A549 (cell line): Measurements from ENCODE around the gene HTRA2. TPM values are rescaled to one million over a fixed set of nuclear protein-coding genes. Genes with fewer than 3 reads are reported as not detected.

Source experiments
- ATAC-seq, 2 experiments: fragments of 200-7000 bp in 1 of 2; fragments of >200 bp in 1 of 2; cut with Nextera tagmentation in 1 of 2; cut with Tn5 transposase in 1 of 2; 3 replicates each; pipeline versions ENCODE4 v1.8.0 to v1.9.1; 2018 to 2020; ENCODE audit warnings: mild to moderate bottlenecking in 1 of 2, moderate library complexity in 1 of 2
- CTCF ChIA-PET: fragments of 300-600 bp; sonication (Branson Sonifier 250); formaldehyde crosslinking; extraction: SDS; loops from one replicate; lab custom pipeline; 2021; ENCODE audit warnings: antibody characterized with exemption, inconsistent platforms; lab: Yijun Ruan, JAX
- POLR2A ChIA-PET: fragments of 350-600 bp; formaldehyde crosslinking; extraction: SDS; loops from one replicate; lab custom pipeline; 2021; ENCODE audit warnings: antibody characterized with exemption, inconsistent platforms; lab: Yijun Ruan, JAX
- DNase-seq, 2 experiments: peaks; one replicate each; pipeline versions ENCODE4 v3.0.0 to v3.0.0-alpha.2; 2011 to 2016; ENCODE audit warnings: low read depth in 1 of 2, low spot score in 1 of 2
- FAIRE-seq: peaks from 2 replicates; lab custom pipeline; 2011; peaks lifted over from hg19 to GRCh38; lab: Jason Lieb, UNC
- H3K27ac ChIP-seq, 2 experiments: fragments of >200 bp; sonication (Bioruptor Twin); formaldehyde crosslinking; 3 replicates each; pipeline ENCODE4 v1.5.1; 2016 to 2017
- H3K4me1 ChIP-seq: fragments of >200 bp; sonication (Bioruptor Twin); formaldehyde crosslinking; 3 replicates; pipeline ENCODE4 v1.6.1; 2016
- H3K4me2 ChIP-seq: fragments of >200 bp; sonication (Bioruptor Twin); formaldehyde crosslinking; 3 replicates; pipeline ENCODE4 v1.6.1; 2016
- H3K4me3 ChIP-seq: fragments of >200 bp; sonication (Bioruptor Twin); formaldehyde crosslinking; 3 replicates; pipeline ENCODE4 v1.5.1; 2016
- H3K9me3 ChIP-seq: fragments of >200 bp; sonication (Bioruptor Twin); formaldehyde crosslinking; 3 replicates; pipeline ENCODE4 v1.6.1; 2016
- BHLHE40 ChIP-seq: IDR thresholded peaks from 2 replicates; pipeline ENCODE4 v1.6.1; 2012; ENCODE audit warnings: low read depth, low read length, inconsistent platforms
- CHD2 ChIP-seq: fragments of 150-350 bp; IDR thresholded peaks from 2 replicates; pipeline ENCODE4 v1.6.1; 2014; ENCODE audit warnings: low read length; ENCODE audit not compliant: partially characterized antibody
- CHD4 ChIP-seq: fragments of 200-600 bp; sonication (generic); IDR thresholded peaks from 2 replicates; pipeline ENCODE4 v1.6.1; 2016; ENCODE audit warnings: antibody characterized with exemption, mild to moderate bottlenecking, borderline replicate concordance
- EHF ChIP-seq: fragments of 250-450 bp; sonication (Bioruptor Pico); IDR thresholded peaks from 2 replicates; pipeline ENCODE4 v1.5.0; 2020; ENCODE audit warnings: mild to moderate bottlenecking
- EHMT2 ChIP-seq: fragments of 200-600 bp; sonication (generic); IDR thresholded peaks from 2 replicates; pipeline ENCODE4 v1.6.1; 2016; ENCODE audit warnings: antibody characterized with exemption, low read depth, mild to moderate bottlenecking, moderate library complexity
- EP300 ChIP-seq, 2 experiments: fragments of >200 bp; sonication (Bioruptor Twin); formaldehyde crosslinking; IDR thresholded peaks; 2 replicates in 1 of 2; 3 replicates in 1 of 2; pipeline ENCODE4 v1.6.1; 2016 to 2017
- ESRRA ChIP-seq: fragments of 150-350 bp; IDR thresholded peaks from 2 replicates; pipeline ENCODE4 v1.6.1; 2014; ENCODE audit warnings: mild to moderate bottlenecking, low read length, borderline replicate concordance
- FOSL2 ChIP-seq, 2 experiments: fragments of 450-650 bp in 1 of 2; fragments of >200 bp in 1 of 2; sonication (Bioruptor Twin) in 1 of 2; formaldehyde crosslinking; IDR thresholded peaks; 2 replicates each; pipeline versions ENCODE4 v1.5.0 to v1.6.1; 2016 to 2020; ENCODE audit warnings: mild to moderate bottlenecking in 1 of 2, moderate library complexity in 1 of 2
- FOXS1 ChIP-seq: fragments of 250-450 bp; sonication (Bioruptor Pico); IDR thresholded peaks from 2 replicates; pipeline ENCODE4 v1.5.0; 2020; ENCODE audit warnings: mild to moderate bottlenecking, moderate library complexity
- GATA3 ChIP-seq: IDR thresholded peaks from 2 replicates; pipeline ENCODE4 v1.6.1; 2012; ENCODE audit warnings: borderline replicate concordance
- JUN ChIP-seq, 2 experiments: fragments of >200 bp; sonication (Bioruptor Twin); formaldehyde crosslinking; IDR thresholded peaks; 2 replicates in 1 of 2; 3 replicates in 1 of 2; pipeline ENCODE4 v1.6.1; 2016 to 2017
- JUNB ChIP-seq: fragments of >200 bp; sonication (Bioruptor Twin); formaldehyde crosslinking; IDR thresholded peaks from 2 replicates; pipeline ENCODE4 v1.6.1; 2016
- KDM1A ChIP-seq: fragments of 200-600 bp; sonication (generic); IDR thresholded peaks from 2 replicates; pipeline ENCODE4 v1.6.1; 2016; ENCODE audit warnings: low read depth, mild to moderate bottlenecking
- NFE2L2 ChIP-seq: fragments of 150-350 bp; conservative IDR thresholded peaks from 2 replicates; pipeline ENCODE4 v1.6.1; 2014; ENCODE audit warnings: low read length
- NR3C1 ChIP-seq: fragments of >200 bp; sonication (Bioruptor Twin); formaldehyde crosslinking; IDR thresholded peaks from 3 replicates; pipeline ENCODE4 v1.6.1; 2017
- POLR2A ChIP-seq: IDR thresholded peaks from 2 replicates; pipeline ENCODE4 v1.6.1; 2012; ENCODE audit warnings: mild to moderate bottlenecking, low read length
- POLR2AphosphoS2 ChIP-seq: conservative IDR thresholded peaks from 2 replicates; pipeline ENCODE4 v1.6.1; 2012; ENCODE audit warnings: low read length, improper control_type of control experiment, inconsistent platforms
- RCOR1 ChIP-seq: fragments of 150-350 bp; IDR thresholded peaks from 2 replicates; pipeline ENCODE4 v1.6.1; 2014; ENCODE audit warnings: antibody characterized with exemption, low read length, low read depth
- TFCP2L1 ChIP-seq: fragments of 250-450 bp; sonication (Bioruptor Pico); IDR thresholded peaks from 2 replicates; pipeline ENCODE4 v1.5.0; 2021; ENCODE audit warnings: mild to moderate bottlenecking
- ZC3H11A ChIP-seq: fragments of 450-650 bp; IDR thresholded peaks from 2 replicates; pipeline ENCODE4 v1.6.1; 2014; ENCODE audit warnings: antibody characterized with exemption, mild to moderate bottlenecking
- ZNF302 ChIP-seq: fragments of 250-450 bp; sonication (Bioruptor Pico); IDR thresholded peaks from 2 replicates; pipeline ENCODE4 v1.9.0; 2021; ENCODE audit warnings: inconsistent platforms, mild to moderate bottlenecking, moderate library complexity
- WGBS: methylation state at CpG from one replicate; pipeline ENCODE4 v1.1.6; 2017; ENCODE audit errors: missing lambda C conversion rate; 5-methylcytosine and 5-hydroxymethylcytosine counted together
- polyA plus RNA-seq, 4 experiments: library from polyadenylated mRNA; depleted of rRNA in 3 of 4; stranded (reverse); fragments of >200 nt; fragmentation: RNase III in 1 of 4; extraction: RNeasy Plus Mini Kit Qiagen cat#74134 plus additional on column Dnase treatment in 1 of 4; gene quantifications; 2 replicates in 3 of 4; 3 replicates in 1 of 4; pipeline ENCODE4 v1.2.3, GENCODE V29; 2011 to 2017
- TF ChIP-seq, protein P1 (sequence below): fragments of >200 bp; sonication (Bioruptor Twin); formaldehyde crosslinking; IDR thresholded peaks from 3 replicates; pipeline ENCODE4 v1.6.1; 2016
- TF ChIP-seq, protein P2 (sequence below): fragments of 450-650 bp; IDR thresholded peaks from 2 replicates; pipeline ENCODE4 v1.6.1; 2014; ENCODE audit warnings: antibody characterized with exemption
- TF ChIP-seq, protein P3 (sequence below): IDR thresholded peaks from 2 replicates; pipeline ENCODE4 v1.6.1; 2012; ENCODE audit warnings: low read depth, borderline replicate concordance
- TF ChIP-seq, protein P4 (sequence below): fragments of 250-450 bp; sonication (Bioruptor Pico); IDR thresholded peaks from 2 replicates; pipeline ENCODE4 v1.5.0; 2020; ENCODE audit warnings: low read depth, mild to moderate bottlenecking, moderate library complexity
- TF ChIP-seq, protein P5 (sequence below): fragments of 200-600 bp; sonication (generic); IDR thresholded peaks from 2 replicates; pipeline ENCODE4 v1.6.1; 2016; ENCODE audit warnings: antibody characterized with exemption, mild to moderate bottlenecking, moderate library complexity

The HTRA2 gene
- polyA plus RNA-seq, 2 of the 4 experiments (the other 2 are of a cell fraction): 28.7 to 36.5 TPM

DNA sequence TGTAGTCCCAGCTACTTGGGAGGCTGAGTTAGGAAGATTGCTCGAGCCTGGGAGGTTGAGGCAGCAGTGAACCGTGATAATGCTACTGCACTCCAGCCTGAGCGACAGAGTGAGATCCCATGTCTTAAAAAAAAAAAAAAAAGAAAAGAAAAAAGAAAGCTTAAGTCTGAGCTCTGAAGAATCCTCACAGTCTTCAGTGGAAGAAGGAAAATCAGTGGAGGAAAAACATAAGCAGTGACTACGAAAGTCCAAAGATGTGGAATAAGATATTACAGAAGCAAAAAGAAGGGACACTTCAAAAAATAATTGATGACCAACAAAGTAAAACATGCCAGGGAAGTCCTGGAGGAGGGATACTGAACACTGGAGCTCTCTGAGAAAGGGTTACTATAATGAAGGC is 19.5 kb upstream of the HTRA2 start:
- POLR2A ChIA-PET: interaction anchor here (1.0 kb wide), 1 partner anchor 16 kb away, joined by 4 read pairs; the partner anchor contains the start of gene DQX1
- peaks cover 25% of the 10 kb centered on the region for H3K4me1 ChIP-seq
- ATAC-seq (no peak), FAIRE-seq (no peak)
- TF ChIP-seq JUN (IDR thresholded peaks at IDR 0.05) (no peak), EHMT2 (no peak), JUNB (no peak), ESRRA (no peak), NR3C1 (no peak), POLR2AphosphoS2 (no peak), KDM1A (no peak), ZC3H11A (no peak), BHLHE40 (no peak), EP300 (IDR thresholded peaks at IDR 0.05) (no peak)
- TF ChIP-seq, protein P1, sequence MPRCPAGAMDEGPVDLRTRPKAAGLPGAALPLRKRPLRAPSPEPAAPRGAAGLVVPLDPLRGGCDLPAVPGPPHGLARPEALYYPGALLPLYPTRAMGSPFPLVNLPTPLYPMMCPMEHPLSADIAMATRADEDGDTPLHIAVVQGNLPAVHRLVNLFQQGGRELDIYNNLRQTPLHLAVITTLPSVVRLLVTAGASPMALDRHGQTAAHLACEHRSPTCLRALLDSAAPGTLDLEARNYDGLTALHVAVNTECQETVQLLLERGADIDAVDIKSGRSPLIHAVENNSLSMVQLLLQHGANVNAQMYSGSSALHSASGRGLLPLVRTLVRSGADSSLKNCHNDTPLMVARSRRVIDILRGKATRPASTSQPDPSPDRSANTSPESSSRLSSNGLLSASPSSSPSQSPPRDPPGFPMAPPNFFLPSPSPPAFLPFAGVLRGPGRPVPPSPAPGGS: no peak
- TF ChIP-seq, protein P2, sequence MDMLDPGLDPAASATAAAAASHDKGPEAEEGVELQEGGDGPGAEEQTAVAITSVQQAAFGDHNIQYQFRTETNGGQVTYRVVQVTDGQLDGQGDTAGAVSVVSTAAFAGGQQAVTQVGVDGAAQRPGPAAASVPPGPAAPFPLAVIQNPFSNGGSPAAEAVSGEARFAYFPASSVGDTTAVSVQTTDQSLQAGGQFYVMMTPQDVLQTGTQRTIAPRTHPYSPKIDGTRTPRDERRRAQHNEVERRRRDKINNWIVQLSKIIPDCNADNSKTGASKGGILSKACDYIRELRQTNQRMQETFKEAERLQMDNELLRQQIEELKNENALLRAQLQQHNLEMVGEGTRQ: no peak
- TF ChIP-seq, all 56 proteins: peak for 0
- DNase-seq: no peak
- Histone ChIP-seq H3K4me3 (no peak overlapping the region), H3K9me3 (no peaks in the 10 kb centered on the region), H3K4me2 (no peak overlapping the region), H3K27ac (no peak overlapping the region)
- CTCF ChIA-PET: interaction anchor here (2.4 to 5.0 kb wide), 3 partner anchors 21 to 77 kb away, joined by 12 to 39 read pairs (median 38); partner anchors contain the start of genes AUP1, CCDC142, HTRA2 and TTC31
- WGBS: 80% methylated on average over 4 of the region's 4 CpGs

DNA sequence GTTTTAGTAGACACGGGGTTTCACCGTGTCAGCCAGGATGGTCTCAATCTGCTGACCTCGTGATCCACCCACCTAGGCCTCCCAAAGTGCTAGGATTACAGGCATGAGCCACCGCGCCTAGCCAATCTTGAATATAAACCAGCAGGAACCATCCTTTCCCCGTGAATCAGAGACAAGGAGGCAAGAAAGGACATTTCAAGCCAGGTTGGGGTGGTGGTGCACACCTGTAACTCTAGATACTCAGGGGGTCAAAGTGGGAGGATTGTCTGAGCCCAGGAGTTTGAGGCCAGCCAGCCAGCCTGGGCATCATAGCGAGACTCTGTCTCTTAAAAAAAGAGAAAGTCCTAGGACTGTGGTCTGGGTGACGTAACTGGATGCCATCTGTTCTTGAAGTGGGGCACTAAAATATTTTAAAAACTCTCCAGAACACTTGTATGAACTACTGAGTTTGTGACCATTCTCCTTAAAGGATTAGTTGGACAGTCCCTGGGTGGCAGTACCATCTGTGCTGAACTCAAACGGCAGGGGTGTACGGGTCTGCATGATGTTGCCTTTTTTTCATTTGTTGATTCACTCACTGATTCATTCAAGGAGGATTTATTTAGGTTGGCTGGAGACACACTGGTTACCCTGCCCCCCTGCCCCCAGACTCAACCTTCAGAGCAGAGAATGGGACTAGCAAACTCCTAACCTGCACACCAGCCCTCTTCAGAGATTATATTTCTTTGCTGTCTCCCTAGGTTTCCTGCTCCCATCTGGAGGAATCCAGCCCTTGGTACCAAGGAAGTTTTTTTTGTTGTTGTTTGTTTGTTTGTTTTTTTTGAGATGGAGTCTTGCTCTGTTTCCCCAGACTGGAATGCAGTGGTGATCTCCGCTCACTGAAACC is 18.4 kb upstream of the HTRA2 start:
- no peak for ATAC-seq
- no peak for DNase-seq
- 54% methylated on average over 11 of the region's 11 CpGs for WGBS
- FAIRE-seq: no peak
- CTCF ChIA-PET: interaction anchor here (5.0 kb wide), 2 partner anchors 20 to 76 kb away, joined by 38 to 39 read pairs; partner anchors contain the start of genes AUP1 and HTRA2
- H3K4me1 ChIP-seq: peaks cover 14% of the 10 kb centered on the region; the same call in 2 of the 3 replicates
- H3K27ac ChIP-seq: no peak overlapping the region
- H3K4me3 ChIP-seq: no peak overlapping the region
- H3K9me3 ChIP-seq: no peaks in the 10 kb centered on the region
- TF ChIP-seq POLR2A (no peak), CHD2 (no peak), FOSL2 (IDR thresholded peaks at IDR 0.05) (no peak), FOSL2 (CRISPR knock-in tag; IDR thresholded peaks at IDR 0.05) (no peak), TFCP2L1 (CRISPR knock-in tag) (no peak), EHF (no peak), FOXS1 (CRISPR knock-in tag) (no peak), RCOR1 (no peak), JUN (IDR thresholded peaks at IDR 0.05) (no peak), ZNF302 (CRISPR knock-in tag) (no peak), CHD4 (no peak), GATA3 (no peak), NFE2L2 (no peak), POLR2AphosphoS2 (no peak)
- TF ChIP-seq, protein P3, sequence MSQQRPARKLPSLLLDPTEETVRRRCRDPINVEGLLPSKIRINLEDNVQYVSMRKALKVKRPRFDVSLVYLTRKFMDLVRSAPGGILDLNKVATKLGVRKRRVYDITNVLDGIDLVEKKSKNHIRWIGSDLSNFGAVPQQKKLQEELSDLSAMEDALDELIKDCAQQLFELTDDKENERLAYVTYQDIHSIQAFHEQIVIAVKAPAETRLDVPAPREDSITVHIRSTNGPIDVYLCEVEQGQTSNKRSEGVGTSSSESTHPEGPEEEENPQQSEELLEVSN: no peak
- TF ChIP-seq, protein P4, sequence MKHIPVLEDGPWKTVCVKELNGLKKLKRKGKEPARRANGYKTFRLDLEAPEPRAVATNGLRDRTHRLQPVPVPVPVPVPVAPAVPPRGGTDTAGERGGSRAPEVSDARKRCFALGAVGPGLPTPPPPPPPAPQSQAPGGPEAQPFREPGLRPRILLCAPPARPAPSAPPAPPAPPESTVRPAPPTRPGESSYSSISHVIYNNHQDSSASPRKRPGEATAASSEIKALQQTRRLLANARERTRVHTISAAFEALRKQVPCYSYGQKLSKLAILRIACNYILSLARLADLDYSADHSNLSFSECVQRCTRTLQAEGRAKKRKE: no peak
- TF ChIP-seq, protein P5, sequence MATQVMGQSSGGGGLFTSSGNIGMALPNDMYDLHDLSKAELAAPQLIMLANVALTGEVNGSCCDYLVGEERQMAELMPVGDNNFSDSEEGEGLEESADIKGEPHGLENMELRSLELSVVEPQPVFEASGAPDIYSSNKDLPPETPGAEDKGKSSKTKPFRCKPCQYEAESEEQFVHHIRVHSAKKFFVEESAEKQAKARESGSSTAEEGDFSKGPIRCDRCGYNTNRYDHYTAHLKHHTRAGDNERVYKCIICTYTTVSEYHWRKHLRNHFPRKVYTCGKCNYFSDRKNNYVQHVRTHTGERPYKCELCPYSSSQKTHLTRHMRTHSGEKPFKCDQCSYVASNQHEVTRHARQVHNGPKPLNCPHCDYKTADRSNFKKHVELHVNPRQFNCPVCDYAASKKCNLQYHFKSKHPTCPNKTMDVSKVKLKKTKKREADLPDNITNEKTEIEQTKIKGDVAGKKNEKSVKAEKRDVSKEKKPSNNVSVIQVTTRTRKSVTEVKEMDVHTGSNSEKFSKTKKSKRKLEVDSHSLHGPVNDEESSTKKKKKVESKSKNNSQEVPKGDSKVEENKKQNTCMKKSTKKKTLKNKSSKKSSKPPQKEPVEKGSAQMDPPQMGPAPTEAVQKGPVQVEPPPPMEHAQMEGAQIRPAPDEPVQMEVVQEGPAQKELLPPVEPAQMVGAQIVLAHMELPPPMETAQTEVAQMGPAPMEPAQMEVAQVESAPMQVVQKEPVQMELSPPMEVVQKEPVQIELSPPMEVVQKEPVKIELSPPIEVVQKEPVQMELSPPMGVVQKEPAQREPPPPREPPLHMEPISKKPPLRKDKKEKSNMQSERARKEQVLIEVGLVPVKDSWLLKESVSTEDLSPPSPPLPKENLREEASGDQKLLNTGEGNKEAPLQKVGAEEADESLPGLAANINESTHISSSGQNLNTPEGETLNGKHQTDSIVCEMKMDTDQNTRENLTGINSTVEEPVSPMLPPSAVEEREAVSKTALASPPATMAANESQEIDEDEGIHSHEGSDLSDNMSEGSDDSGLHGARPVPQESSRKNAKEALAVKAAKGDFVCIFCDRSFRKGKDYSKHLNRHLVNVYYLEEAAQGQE: no peak
- TF ChIP-seq, all 56 proteins: peak for 0
- POLR2A ChIA-PET: no interaction called here
- H3K4me2 ChIP-seq: no peak overlapping the region
